ENCODE results near the gene AFF1. TPM values are rescaled to one million over a fixed set of nuclear protein-coding genes. Genes with fewer than 3 reads are reported as not detected.

The AFF1 gene
- total RNA-seq, 1 experiment from 2014 or later: 37.7 TPM

- intact Hi-C loops (cut with micrococcal nuclease; ENCODE audit: unreplicated experiment): no loop called here
- CTCF ChIA-PET: no interaction called here
- H3K36me3 Mint-ChIP-seq (ENCODE audit: insufficient read depth, unreplicated experiment): no peaks in the 10 kb centered on the region
Measured at GRCh38 chr4:87060957-87061356, 126.1 kb downstream of the AFF1 start.

GRCh38 chr4:87065021-87065420 is 130.2 kb downstream of the AFF1 start:
- Mint-ChIP-seq H3K27ac (ENCODE audit: unreplicated experiment) (no peak overlapping the region), H3K36me3 (ENCODE audit: insufficient read depth, unreplicated experiment) (no peaks in the 10 kb centered on the region), H3K4me1 (ENCODE audit: low read depth, unreplicated experiment) (no peaks in the 10 kb centered on the region), H3K27me3 (ENCODE audit: unreplicated experiment) (no peaks in the 10 kb centered on the region), H3K9me3 (ENCODE audit: low read depth, unreplicated experiment) (no peaks in the 10 kb centered on the region), H3K4me3 (ENCODE audit: low read depth, unreplicated experiment) (no peak overlapping the region)
- DNase-seq: no peak
- TF ChIP-seq CTCF (IDR thresholded peaks at IDR 0.05; ENCODE audit: unreplicated experiment): no peak
- no TSS peak for BruUV-seq (replicated peaks)
- intact Hi-C loops (cut with micrococcal nuclease; ENCODE audit: unreplicated experiment): no loop called here
- CTCF ChIA-PET: no interaction called here

More at GRCh38 chr4:87060957-87061356, 126.1 kb downstream of the AFF1 start:
- Mint-ChIP-seq H3K27ac (ENCODE audit: unreplicated experiment) (no peak overlapping the region), H3K9me3 (ENCODE audit: low read depth, unreplicated experiment) (no peaks in the 10 kb centered on the region), H3K4me1 (ENCODE audit: low read depth, unreplicated experiment) (peaks cover 30% of the 10 kb centered on the region), H3K27me3 (ENCODE audit: unreplicated experiment) (no peaks in the 10 kb centered on the region), H3K4me3 (ENCODE audit: low read depth, unreplicated experiment) (no peak overlapping the region)
- DNase-seq: peak; percentile 25
- no TSS peak for BruUV-seq (replicated peaks)
- TF ChIP-seq CTCF (IDR thresholded peaks at IDR 0.05; ENCODE audit: unreplicated experiment): no peak

- no peak for TF ChIP-seq CTCF (IDR thresholded peaks at IDR 0.05; ENCODE audit: unreplicated experiment)
- no peak for DNase-seq
- Mint-ChIP-seq H3K4me3 (ENCODE audit: low read depth, unreplicated experiment) (no peak overlapping the region), H3K4me1 (ENCODE audit: low read depth, unreplicated experiment) (no peaks in the 10 kb centered on the region), H3K36me3 (ENCODE audit: insufficient read depth, unreplicated experiment) (peaks cover 1% of the 10 kb centered on the region), H3K27me3 (ENCODE audit: unreplicated experiment) (no peaks in the 10 kb centered on the region), H3K9me3 (ENCODE audit: low read depth, unreplicated experiment) (no peaks in the 10 kb centered on the region), H3K27ac (ENCODE audit: unreplicated experiment) (no peak overlapping the region)
- CTCF ChIA-PET: no interaction called here
- no TSS peak for BruUV-seq (replicated peaks)
- intact Hi-C loops (cut with micrococcal nuclease; ENCODE audit: unreplicated experiment): no loop called here
Measured at GRCh38 chr4:87066403-87067123, 131.8 kb downstream of the AFF1 start.

- no peak for DNase-seq
- Mint-ChIP-seq H3K4me1 (ENCODE audit: low read depth, unreplicated experiment) (no peaks in the 10 kb centered on the region), H3K9me3 (ENCODE audit: low read depth, unreplicated experiment) (no peaks in the 10 kb centered on the region), H3K27ac (ENCODE audit: unreplicated experiment) (no peak overlapping the region), H3K4me3 (ENCODE audit: low read depth, unreplicated experiment) (no peak overlapping the region), H3K36me3 (ENCODE audit: insufficient read depth, unreplicated experiment) (peaks cover 5% of the 10 kb centered on the region), H3K27me3 (ENCODE audit: unreplicated experiment) (no peaks in the 10 kb centered on the region)
- BruUV-seq (replicated peaks): no TSS peak
- TF ChIP-seq CTCF (IDR thresholded peaks at IDR 0.05; ENCODE audit: unreplicated experiment): no peak
- CTCF ChIA-PET: no interaction called here
- intact Hi-C loops (cut with micrococcal nuclease; ENCODE audit: unreplicated experiment): no loop called here
Measured at GRCh38 chr4:87067124-87067885, 132.5 kb downstream of the AFF1 start.
